ENCODE results near the gene KCNH8.

DNA sequence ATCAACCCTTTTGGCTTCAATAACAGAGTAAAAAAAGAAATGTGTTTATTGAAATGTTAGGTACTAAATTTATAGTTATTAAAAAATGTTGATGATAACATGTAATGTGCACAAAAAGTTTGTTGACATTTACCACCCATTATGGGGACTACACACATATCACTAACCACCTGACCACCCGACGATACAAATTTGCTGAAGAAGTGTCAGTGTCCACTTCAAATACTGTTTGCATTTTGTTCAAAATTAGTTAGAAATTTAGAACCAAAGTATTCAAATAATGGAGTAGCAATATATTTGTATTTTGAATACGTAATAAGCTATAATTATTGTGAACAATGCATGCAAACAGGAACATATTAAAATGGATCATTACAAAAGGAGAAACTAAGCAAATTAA is 54.4 kb downstream of the KCNH8 start:
- TF ChIP-seq, protein P1, sequence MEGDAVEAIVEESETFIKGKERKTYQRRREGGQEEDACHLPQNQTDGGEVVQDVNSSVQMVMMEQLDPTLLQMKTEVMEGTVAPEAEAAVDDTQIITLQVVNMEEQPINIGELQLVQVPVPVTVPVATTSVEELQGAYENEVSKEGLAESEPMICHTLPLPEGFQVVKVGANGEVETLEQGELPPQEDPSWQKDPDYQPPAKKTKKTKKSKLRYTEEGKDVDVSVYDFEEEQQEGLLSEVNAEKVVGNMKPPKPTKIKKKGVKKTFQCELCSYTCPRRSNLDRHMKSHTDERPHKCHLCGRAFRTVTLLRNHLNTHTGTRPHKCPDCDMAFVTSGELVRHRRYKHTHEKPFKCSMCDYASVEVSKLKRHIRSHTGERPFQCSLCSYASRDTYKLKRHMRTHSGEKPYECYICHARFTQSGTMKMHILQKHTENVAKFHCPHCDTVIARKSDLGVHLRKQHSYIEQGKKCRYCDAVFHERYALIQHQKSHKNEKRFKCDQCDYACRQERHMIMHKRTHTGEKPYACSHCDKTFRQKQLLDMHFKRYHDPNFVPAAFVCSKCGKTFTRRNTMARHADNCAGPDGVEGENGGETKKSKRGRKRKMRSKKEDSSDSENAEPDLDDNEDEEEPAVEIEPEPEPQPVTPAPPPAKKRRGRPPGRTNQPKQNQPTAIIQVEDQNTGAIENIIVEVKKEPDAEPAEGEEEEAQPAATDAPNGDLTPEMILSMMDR (IDR thresholded peaks at IDR 0.05; ENCODE audit: poor library complexity) = no peak
- TF ChIP-seq EZH2phosphoT487 (IDR thresholded peaks at IDR 0.05; ENCODE audit: low read depth, severe bottlenecking, unreplicated experiment) = no peak
